ENCODE results near the gene DRAXIN. TPM values are rescaled to one million over a fixed set of nuclear protein-coding genes. Genes with fewer than 3 reads are reported as not detected.

Gene DRAXIN
- total RNA-seq, 4 donors from 2014 or later: 0.14 to 0.16 TPM; not detected in 2

DNA sequence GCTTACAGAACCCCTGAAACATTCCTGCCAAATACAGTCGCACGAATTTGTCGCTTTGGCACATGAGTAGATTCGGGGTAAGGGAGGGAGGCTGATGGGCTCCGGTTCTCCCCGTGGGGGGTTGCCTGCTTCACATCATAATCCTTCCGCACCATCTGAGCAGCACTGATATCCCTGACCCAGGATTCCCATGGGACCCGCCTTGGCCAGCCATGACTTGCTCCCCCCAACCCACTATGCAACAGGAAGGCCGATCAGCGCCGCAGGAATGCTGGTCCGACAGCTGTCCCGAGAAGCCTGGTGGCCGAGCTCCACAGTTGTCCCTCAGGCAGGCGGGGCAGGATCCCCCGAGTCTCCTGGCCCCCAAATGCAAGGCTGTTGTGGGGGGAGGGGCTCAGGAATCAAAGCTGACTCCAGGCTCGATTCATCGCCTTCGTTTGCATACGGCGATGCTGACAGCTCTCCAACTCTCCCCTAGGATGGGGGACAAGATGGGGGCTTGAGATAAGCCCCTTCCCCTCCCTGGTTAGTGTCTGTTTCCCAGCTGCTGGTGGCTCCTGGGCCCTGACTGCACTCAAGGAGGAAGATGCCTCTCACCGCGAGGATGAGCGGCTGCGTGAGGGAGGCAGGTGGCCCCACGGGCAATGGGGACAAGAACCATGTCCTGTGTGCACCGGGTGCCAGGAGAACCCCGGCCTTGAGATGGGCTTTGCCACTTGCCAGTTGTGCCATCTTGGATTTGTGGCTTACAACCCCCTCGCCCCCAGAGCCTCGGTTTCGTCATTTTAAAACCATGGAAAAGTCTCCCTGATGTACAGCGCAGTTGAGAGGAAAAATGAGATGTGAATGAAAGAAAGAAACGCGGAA lies 9.3 kb downstream of the DRAXIN start:
- no peaks in the 10 kb centered on the region for H3K36me3 ChIP-seq
- H3K27me3 ChIP-seq: peaks cover 29% of the 10 kb centered on the region
- intact Hi-C loops (cut with DNase I; ENCODE audit: low total_unique reads): no loop called here
- whole genome bisulfite sequencing, 2 donors (ENCODE audit: low coverage in 1 of 2): 56 to 84% methylated on average over 8 to 34 of the region's 34 CpGs
- no peak overlapping the region for H3K4me3 ChIP-seq
- in situ Hi-C loops (cut with MboI; ENCODE audit: low pct_ligation_motif_present in 1 of 4, low pct_unique_long_range_greater_than_20kb in 1 of 4, low sequenced_read_pairs in 3 of 4): no loop called here
- no peaks in the 10 kb centered on the region for H3K9me3 ChIP-seq
- no peaks in the 10 kb centered on the region for H3K4me1 ChIP-seq
- DNase-seq: no peak
- H3K27ac ChIP-seq: no peak overlapping the region
- TF ChIP-seq POLR2A (IDR thresholded peaks at IDR 0.05) (no peak), EP300 (IDR thresholded peaks at IDR 0.05; ENCODE audit: low read depth) (no peak), POLR2AphosphoS5 (IDR thresholded peaks at IDR 0.05) (no peak), CTCF (IDR thresholded peaks at IDR 0.05) (no peak)

DNA sequence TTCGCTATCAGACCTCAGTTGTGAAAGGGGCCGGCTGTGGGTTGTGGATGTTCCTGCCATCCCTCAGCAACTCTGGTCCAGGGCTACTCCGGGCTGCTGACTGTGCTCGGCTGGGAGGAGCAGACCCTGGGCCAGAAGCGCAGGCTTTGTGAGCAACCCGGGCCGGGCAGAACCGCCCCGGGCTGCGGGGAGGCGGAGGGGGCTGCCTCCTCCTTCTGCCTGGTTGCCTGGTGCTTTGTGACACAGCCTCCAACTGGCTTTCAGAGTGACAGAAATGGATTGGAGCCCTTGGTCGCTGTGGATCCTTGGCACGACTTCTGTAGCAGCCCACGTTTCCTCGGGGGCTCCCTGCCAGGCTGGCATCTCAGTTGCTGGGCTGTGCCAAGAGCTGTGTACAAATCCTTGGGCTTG lies 10.0 kb downstream of the DRAXIN start:
- intact Hi-C loops (cut with DNase I; ENCODE audit: low total_unique reads) (no loop called here), in situ Hi-C loops (cut with MboI; ENCODE audit: low pct_ligation_motif_present in 1 of 4, low pct_unique_long_range_greater_than_20kb in 1 of 4, low sequenced_read_pairs in 3 of 4) (no loop called here)
- 45 to 100% methylated on average over 1 to 15 of the region's 15 CpGs for WGBS, 2 donors (ENCODE audit: low coverage in 1 of 2)
- no peak overlapping the region for H3K4me3 ChIP-seq
- no peaks in the 10 kb centered on the region for H3K4me1 ChIP-seq
- H3K27me3 ChIP-seq: peaks cover 35% of the 10 kb centered on the region
- H3K36me3 ChIP-seq: no peaks in the 10 kb centered on the region
- H3K27ac ChIP-seq: no peak overlapping the region
- H3K9me3 ChIP-seq: no peaks in the 10 kb centered on the region
- DNase-seq: no peak
- TF ChIP-seq POLR2A (IDR thresholded peaks at IDR 0.05) (no peak), CTCF (IDR thresholded peaks at IDR 0.05) (no peak), EP300 (IDR thresholded peaks at IDR 0.05; ENCODE audit: low read depth) (no peak), POLR2AphosphoS5 (IDR thresholded peaks at IDR 0.05) (no peak)

DNA sequence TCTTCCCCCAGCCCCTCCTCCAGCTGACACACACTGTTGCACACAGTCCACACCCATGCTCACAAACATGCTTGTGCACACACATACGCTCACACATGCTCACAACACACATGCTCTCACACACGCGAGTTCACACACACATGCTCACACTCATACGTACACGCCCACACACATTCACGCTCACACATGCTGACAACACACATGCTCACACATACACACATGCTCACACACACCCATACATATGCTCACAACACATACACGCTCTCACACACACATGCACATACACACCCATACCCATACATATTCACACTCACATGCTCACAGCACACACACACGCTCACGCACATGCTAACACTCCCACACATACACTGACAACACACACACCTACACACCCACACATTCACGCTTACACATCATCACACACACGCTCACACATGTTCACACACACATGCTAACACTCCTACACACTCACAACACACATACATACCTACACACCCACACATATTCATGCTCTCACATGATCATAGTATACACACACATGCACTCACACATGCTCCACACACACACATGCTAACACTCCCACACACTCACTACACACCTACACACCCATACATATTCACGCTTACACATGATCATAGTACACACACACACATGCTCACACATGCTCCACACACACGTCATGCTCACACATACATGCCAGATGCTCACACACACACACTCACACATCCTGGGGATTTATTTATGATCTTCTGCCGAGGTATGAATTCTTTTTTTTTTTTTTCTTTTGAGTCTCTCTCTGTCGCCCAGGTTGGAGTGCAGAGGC lies 10.7 kb downstream of the DRAXIN start:
- Histone ChIP-seq H3K4me3 (no peak overlapping the region), H3K36me3 (no peaks in the 10 kb centered on the region), H3K27ac (no peak overlapping the region), H3K4me1 (no peaks in the 10 kb centered on the region), H3K9me3 (no peaks in the 10 kb centered on the region), H3K27me3 (peaks cover 36% of the 10 kb centered on the region)
- DNase-seq: no peak
- in situ Hi-C loops (cut with MboI; ENCODE audit: low pct_ligation_motif_present in 1 of 4, low pct_unique_long_range_greater_than_20kb in 1 of 4, low sequenced_read_pairs in 3 of 4): no loop called here
- intact Hi-C loops (cut with DNase I; ENCODE audit: low total_unique reads): no loop called here
- TF ChIP-seq CTCF (IDR thresholded peaks at IDR 0.05) (no peak), POLR2AphosphoS5 (IDR thresholded peaks at IDR 0.05) (no peak), EP300 (IDR thresholded peaks at IDR 0.05; ENCODE audit: low read depth) (no peak), POLR2A (IDR thresholded peaks at IDR 0.05) (no peak)
- WGBS, 2 donors (ENCODE audit: low coverage in 1 of 2): 74 to 75% methylated on average over 8 to 15 of the region's 15 CpGs
